A673 (cell line): ENCODE measurements around the gene AARS1.

Experiments used
- CTCF ChIP-seq: fragments of 300-800, 200-600 bp; sonication (generic); conservative IDR thresholded peaks from 2 replicates; pipeline ENCODE4 v1.5.1; 2017; ENCODE audit warnings: low read depth, mild to moderate bottlenecking, antibody characterized with exemption, low read length, moderate library complexity, mixed read lengths
- EZH2 ChIP-seq: fragments of 200-600 bp; sonication (generic); IDR thresholded peaks from 2 replicates; pipeline ENCODE4 v1.6.1; 2017; ENCODE audit warnings: borderline replicate concordance, low read depth, mild to moderate bottlenecking, mixed read lengths, antibody characterized with exemption, low read length; ENCODE audit not compliant: poor library complexity, severe bottlenecking

DNA sequence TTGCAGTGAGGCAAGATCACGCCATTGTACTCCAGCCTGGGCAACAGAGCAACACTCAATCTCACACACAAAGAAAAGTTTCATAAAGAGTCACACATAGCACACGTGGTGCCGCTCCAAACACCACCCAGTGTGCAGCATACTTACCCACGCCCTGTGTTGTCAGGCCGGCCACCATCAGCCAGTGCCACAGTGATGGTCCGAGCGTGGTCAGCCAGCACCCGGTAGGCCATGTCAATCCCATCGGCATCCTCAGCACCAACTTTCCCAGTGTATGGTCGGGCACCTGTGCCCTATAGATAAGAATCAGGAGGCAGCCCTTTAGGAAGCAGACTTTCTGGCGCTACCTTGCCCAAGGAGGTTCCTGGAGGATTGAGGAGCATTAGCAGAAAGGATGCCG lies 19.8 kb downstream of the AARS1 start:
- TF ChIP-seq EZH2, result no peak
- no peak for TF ChIP-seq CTCF
